HG03175 (cell line): ENCODE results near the gene HMX3.

Experiments
- ATAC-seq: cut with Tn5 transposase; IDR thresholded peaks from one replicate; pipeline ENCODE4 v1.9.1; 2021; ENCODE audit warnings: mild to moderate bottlenecking, moderate library complexity; ENCODE audit not compliant: unreplicated experiment

The HMX3 gene

DNA sequence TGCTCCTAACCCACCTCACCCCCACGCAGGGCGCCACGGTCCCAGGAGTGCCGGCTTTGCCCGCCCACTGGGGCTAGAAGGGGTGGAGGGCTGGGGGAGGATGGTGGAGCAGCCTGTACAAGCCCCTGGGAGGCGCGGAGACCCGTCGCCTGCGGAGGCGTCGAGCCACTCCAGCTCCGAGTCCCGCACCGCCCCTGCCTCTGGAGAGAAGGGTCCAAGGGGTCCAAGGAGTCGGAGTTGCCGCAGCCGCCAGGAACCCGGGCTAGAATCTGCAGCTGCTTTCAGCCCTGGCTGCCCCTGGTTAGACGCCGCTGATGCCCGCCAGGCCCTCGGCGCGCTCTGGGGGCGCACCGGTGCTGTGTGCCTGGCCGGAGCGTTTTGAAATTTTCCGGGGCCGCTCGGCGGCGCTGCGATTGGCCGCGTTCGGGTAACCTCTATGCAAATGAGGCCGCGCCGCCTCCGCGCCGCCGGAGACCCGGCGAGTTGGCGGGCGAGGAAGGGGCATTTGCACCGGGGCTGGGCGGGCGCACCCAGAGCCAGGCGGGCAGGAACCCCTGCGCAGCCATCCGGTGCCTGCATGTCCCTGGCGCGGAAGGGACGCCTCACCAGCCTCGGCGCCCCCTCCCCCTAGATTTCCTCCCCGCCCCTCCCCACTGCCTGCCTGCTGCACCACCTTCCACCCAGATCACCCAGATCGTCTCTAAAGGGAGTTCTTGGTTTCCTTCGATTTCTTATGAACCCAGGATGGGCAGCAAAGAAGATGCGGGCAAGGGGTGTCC is 12.1 kb downstream of the HMX3 start, which contains the start of gene HMX2:
Gene HMX2 (plus strand): TSS at position 502 of the 779 bp plus-strand sequence. CDS start 243 bp downstream, at position 745.
- ATAC-seq = no peak

- no peak for ATAC-seq
Measured at GRCh38 chr10:123148414-123149161, 12.8 kb downstream of the HMX3 start.

DNA sequence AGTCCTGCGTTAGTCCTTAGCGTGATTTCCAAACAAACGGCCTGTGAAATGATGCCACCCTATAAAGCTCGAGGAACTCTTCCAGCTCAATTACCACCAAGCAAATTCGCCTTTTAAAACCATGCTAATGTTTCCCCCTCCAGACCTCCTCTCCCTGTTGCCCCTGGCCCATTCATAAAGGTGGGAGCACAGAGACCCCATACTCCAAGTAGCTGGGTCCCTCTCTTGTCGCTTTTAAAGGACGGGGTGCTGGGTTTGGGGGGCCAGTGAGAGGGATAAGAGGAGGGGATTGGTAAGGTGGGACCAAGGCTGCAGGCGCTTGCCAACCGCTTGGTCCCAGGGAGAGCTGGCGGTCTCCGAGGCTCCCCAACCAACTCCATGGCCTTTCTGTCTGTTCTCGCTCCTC is 13.4 kb downstream of the HMX3 start:
- ATAC-seq = no peak

DNA sequence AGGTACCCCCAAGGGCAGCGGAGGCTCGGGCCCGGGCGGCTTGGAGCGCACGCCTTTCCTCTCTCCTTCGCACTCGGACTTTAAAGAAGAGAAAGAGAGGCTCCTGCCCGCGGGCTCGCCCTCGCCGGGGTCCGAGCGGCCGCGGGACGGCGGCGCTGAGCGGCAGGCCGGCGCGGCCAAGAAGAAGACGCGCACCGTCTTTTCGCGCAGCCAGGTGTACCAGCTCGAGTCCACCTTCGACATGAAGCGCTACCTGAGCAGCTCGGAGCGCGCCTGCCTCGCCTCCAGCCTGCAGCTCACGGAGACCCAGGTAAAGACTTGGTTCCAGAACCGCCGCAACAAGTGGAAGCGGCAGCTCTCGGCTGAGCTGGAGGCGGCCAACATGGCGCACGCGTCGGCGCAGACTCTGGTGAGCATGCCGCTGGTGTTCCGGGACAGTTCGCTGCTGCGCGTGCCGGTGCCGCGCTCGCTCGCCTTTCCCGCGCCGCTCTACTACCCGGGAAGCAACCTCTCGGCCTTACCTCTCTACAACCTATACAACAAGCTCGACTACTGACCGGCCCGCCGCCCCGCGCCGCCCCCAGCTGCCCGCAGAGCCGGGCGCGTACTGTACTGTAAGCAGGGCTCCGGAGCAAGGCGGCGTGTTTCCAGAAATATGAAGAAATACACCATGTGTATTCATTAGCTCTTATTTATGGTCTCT is 13.9 kb downstream of the HMX3 start:
- no peak for ATAC-seq

- ATAC-seq = no peak
Measured at GRCh38 chr10:123150271-123150985, 14.7 kb downstream of the HMX3 start.

GRCh38 chr10:123150986-123151736 is 15.4 kb downstream of the HMX3 start:
- ATAC-seq = no peak

GRCh38 chr10:123151737-123152135 is 16.0 kb downstream of the HMX3 start:
- ATAC-seq = no peak

DNA sequence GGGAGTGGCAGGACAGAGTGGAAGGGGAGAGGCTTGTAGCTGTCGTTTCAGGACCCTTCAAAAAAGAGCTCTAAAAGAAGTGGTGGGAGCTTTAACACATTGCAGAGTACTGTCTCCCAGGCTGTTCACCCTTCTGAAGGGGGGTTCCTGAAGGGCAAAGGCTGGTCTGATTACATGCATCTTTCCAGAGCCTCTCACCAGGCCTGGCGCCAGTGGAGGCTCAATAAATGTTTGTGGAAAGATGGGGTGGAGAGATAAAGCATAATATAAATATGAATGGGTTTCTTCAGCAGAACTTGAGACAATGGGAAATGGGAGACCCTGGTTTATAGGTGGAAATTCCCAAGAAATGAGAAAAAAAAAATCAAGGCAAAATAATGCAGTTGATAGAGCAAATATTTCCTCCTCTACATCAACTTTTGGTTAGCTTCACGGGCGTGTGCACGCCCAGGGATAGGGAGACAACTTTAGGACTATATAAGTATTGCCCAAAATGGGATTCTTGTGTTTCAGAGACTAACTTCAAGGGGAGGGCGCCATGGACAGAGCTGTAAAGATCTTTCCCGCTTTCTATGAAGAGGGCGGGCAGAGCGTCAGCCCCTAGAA is 17.8 kb downstream of the HMX3 start:
- ATAC-seq = no peak

GRCh38 chr10:123154092-123154710 is 18.4 kb downstream of the HMX3 start, which contains the start of gene BUB3:
Gene BUB3, plus strand, starts transcription at chr10:123154402. Its CDS starts 516 bp downstream, at chr10:123154918.
- peak; percentile 95 for ATAC-seq

GRCh38 chr10:123154711-123155505 is 19.1 kb downstream of the HMX3 start:
- ATAC-seq = peak; percentile 56

DNA sequence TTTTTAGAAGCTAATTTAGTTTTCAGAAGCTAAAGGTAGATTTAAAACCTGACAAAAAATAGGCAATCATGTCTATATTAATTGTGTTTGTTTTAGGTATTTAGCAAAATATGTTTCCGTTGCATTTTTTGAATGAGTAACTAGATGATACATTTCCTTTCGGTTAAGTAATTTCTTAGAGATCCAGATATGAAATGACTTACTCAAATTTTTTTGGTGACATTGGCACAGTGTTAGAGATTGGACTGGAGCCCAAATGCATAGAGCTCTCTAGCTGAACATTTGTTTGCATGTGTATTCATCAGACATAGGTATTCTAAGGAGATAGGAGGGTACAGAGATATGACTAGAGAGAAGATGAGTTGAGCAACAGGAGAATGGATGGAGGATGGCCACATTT is 20.3 kb downstream of the HMX3 start:
- ATAC-seq = no peak

DNA sequence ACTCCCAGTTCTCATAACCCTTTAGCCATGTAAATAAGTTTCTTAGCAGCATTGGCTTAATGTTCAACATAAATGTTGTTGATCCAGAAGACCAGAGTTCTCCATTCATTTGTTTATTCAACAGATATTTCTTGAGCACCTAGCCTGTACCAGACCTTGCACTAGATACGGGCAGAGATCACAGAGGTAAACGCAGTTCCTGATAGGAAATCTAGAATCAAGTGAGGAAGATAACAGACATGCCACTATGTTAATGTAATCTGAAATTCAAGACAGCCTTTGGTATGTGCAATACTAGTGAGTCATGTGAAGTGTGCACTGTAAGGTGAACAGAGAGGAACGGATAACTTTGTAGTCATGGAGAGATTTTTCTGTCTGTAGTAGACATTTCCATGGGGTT is 21.4 kb downstream of the HMX3 start:
- no peak for ATAC-seq

DNA sequence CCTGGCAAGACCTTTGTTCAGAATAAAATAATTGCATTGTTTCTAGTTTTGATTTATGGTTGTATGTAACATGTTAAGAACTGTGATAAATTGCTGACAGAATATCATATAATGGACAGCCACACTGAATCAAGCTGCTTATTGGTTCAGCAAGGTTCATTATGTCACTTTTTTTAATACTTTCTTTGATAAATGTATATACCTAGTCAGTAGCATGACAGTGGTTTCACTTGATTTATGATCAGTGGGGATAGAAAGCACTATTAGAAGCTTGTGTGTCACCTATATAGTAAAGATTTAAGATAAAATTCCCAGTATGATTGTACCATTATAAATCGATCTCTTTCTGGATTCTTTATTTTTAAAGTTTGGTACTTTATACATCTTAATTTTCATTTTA is 22.9 kb downstream of the HMX3 start:
- ATAC-seq = no peak

DNA sequence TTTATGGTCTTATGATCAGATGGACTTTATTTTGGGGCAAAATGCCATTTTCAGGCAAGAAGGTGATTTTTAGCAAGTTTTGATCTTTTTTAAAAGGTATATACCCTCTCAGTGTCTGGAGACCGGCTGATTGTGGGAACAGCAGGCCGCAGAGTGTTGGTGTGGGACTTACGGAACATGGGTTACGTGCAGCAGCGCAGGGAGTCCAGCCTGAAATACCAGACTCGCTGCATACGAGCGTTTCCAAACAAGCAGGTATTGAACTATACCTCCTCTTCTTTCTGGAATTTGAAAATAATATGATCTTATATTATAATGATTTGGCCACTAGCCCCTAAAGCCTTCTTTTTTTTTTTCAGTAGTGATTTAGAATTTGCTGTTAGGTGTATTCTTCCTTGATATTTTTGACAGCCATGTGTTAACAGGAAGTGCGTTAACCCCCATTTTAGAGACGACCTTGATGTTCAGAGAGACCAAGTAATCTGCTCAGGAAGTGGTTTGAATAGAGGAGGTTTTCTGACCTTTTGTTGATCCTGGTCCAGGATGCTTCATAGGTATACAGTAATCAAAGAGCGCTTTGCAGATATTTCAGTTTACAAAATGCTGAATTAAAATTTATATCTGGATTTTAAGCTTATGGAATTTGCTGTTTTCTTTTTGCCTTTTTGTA is 24.7 kb downstream of the HMX3 start:
- no peak for ATAC-seq

DNA sequence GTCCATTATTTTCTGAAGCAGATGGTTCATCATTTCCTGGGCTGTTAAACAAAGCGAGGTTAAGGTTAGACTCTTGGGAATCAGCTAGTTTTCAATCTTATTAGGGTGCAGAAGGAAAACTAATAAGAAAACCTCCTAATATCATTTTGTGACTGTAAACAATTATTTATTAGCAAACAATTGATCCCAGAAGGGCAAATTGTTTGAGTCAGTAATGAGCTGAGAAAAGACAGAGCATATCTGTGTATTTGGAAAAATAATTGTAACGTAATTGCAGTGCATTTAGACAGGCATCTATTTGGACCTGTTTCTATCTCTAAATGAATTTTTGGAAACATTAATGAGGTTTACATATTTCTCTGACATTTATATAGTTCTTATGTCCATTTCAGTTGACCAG is 28.5 kb downstream of the HMX3 start:
- ATAC-seq = no peak

DNA sequence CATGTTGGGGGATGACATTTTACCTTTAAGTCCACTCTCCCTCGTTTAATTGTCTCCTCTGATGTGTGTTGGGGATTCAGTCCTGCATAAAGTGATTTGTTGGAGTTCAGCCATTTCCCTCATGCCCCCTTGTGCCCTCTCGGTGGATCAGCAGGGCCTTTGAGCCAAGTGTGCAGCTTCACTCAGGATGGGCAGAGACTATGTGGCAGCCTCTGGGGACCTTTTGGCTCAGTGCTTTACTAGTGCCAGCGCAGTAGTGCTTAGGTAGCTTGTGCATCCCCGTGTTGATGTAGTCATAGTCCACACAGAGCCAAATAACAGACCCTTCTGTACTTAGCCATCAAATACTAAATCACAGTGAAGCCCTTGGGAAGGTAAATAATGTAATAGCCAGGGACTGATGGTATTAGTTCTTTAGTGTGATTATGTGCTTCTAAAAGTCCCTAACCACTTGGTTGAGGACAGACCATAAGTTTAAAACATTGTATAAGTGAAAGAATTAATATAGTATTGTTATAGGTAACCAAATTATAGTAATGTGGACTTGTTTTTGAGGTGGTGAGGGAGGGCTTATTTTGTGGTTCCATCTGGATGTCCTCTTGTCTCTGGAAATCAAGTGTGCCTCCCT is 29.8 kb downstream of the HMX3 start:
- no peak for ATAC-seq

GRCh38 chr10:123166618-123167017 is 30.8 kb downstream of the HMX3 start:
- ATAC-seq = no peak
